ENCODE data around the gene TP63.

The TP63 gene

DNA sequence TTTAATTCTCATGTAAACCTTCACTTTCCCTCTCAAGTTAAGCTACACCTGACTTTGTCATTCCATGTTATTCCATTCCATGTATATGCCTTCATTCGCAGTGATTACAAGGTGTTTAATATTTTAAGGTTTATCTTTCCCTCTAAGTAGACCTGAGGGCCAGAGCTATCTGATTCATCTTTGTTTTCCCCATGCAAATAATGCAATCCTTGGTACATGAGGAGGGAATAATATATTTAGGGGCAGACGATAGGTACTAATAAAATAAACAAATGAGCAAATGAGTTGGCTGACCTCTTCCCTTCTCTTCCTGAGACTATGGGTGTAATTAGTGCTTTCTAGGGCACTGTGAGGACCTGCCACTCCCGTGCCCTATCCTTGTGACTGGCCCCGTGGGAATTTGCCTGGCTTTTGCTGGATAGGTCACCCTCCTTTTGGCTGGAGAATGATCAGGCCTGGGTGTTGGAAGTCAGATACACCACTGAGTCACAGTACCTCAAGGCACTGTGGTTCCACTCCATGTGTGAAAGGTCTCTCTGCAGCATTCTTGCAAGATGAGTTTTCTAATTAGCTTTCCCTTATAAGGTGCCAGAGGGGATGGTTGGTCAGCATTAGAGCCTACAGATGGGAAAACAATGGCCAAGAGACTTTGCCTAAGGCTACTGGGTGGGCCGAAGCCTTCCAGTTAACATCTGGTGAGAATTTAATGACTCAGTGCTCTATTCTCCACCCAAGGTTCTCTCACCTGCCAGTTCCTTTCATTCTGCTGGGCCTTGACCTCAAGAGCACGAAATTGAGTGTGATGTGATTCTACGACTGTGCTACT, 306.3 kb downstream of the TP63 start:
- DNase-seq, result no peak

DNA sequence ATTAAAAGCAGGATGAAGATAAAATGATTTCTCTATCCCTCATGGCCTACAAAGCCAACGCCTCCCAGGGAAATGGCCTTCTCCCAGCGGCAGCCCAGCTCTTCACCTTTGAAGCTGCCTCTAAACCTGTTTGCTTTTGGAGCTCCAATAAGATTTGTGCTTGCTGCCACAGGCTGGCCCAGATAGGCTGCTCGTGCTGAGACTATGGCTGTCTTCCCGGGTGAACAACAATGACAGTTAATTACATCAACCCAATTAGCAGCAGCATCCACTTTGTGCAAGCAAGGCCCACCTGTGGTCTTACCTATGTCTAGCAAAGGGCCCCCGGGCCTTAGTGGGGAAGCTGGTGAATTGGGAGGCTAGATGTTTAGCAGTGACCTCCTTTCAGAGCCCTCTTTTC, 309.9 kb downstream of the TP63 start:
- peak in 1 of 14 donors; percentile 16 for DNase-seq

DNA sequence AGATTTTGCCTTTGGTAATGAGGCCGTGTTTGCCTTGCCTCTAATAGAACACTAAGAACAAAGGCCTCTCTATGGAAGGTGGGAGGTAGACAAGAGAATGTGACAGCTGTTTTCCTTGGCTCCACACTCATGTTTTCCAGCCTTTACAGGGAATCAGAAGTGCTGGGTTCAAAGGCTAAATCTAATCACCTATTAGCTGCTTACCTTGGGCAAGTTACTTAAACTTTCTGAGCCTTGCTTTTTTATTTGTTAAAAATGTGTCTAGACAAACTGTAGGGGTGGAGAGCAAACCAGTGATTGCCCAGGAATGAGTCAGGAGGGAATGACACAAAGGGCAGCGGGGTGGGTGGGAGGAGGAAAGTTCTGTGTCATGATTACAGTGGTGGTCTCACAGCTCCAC, 310.5 kb downstream of the TP63 start:
- no peak for DNase-seq

DNA sequence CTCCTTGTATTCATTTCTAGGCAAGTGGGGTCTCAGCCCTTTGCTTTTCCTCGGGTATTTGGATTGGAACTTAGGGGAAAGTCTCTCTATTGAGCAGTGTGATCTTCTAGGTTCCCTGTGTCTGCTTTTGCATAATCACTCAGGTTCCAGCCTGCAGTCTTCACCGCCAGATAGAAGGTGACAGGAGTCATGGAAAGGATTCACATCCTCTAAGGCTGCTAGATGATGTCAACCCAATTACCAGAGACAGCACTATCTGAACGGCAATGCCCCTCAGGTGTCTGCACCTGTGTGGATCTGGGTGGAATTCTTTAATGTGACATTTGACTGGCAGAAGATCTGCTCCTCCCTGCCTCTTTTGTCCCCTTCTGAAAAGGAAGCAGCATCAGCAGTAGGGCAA, 311.8 kb downstream of the TP63 start:
- no peak for DNase-seq

DNA sequence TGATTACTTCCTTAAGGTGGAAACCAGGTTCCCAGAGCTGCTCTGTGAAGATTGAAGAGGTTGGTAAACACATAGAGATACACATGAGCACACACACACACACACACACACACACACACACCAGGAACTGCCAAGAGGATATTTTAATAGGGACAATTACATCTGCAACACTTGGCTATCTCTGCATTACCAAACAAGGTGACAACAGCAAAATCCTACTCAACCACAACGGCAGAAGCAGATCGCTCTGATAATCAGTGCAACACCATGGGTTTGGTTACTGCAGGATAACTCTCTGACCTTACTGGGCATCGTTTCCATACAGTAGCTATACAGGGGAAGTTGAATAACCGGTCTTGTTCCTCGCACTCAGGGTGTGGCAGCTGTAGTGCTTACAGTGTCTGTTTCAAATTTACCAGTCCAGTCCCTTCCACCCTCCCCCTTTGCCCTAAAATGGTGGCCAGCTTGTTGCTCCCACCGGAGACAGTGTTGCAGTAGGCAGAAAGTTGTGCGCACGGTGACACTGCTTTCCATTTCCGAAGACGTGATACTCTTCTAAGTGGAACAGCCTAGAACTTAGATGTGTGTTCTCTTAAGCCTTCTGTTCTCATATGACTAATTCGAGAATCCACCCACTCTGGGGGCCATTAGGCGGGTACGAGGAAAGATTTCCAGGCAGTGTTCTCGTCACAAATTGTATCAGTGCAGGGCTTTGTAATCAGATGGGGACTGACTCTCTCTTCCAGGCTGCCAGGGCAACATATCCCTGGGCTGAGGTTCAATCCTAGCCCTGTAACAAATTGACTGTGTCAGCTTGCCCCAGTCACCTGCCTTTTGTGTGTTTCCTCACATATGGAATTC, 313.3 kb downstream of the TP63 start:
- DNase-seq, result no peak

DNA sequence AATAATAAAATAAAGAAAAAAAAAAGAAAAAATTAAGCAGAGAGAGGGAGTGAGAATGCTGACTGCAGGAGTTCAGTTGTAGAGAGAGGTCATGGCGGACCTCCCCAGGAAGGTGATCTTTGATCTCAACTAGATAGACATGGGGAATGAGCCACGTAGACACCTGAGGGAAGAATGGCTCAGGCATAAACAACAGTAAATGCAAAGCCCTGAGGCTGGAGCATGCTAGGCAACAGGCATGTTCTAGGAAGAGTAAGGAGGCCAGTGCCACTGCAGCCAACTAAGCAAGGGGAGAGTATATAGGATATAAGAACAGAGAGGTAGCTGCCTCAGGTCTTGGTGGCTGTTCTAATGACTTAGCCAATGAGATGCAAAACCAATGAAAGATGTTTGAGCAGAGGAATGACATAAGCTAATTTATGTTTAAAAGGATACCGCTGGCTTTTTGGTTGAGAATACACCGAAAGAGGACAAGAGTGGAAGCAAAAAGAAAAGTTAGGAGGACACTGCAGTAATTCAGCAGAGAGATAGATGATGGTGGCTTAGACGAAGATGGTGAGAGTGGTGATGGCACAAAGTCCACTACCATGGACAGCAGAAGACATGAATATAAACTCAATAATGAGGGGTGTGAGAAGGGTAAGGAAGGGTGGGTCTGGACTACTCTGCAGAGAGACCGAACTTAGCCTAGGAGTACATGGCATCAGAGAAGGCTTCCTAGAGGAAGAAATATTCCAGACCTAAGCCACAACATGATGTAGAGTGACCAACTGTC, 314.9 kb downstream of the TP63 start:
- no peak for DNase-seq
